SK-N-SH (cell line): ENCODE data around the gene UGGT2. TPM values are rescaled to one million over a fixed set of nuclear protein-coding genes. Genes with fewer than 3 reads are reported as not detected.

Experiments
- CTCF ChIA-PET: fragments of 300-600, 350-600 bp; formaldehyde crosslinking; extraction: SDS; loops from one replicate; lab custom pipeline; 2021; lab: Yijun Ruan, JAX
- POLR2A ChIA-PET: fragments of 350-600 bp; sonication (Branson Sonifier 250); formaldehyde crosslinking; extraction: SDS; loops from one replicate; lab custom pipeline; 2020; ENCODE audit warnings: antibody characterized with exemption, inconsistent platforms; lab: Yijun Ruan, JAX
- DNase-seq: peaks from one replicate; pipeline ENCODE4 v3.0.0; 2012
- H2AFZ ChIP-seq: fragments of 200-600 bp; sonication (generic); 2 replicates; pipeline ENCODE4 v1.8.1; 2016; ENCODE audit warnings: antibody characterized with exemption, mild to moderate bottlenecking, low read depth
- H3F3A ChIP-seq: fragments of 200-600 bp; sonication (generic); replicated peaks from 2 replicates; pipeline ENCODE3; 2016; ENCODE audit warnings: antibody characterized with exemption, mild to moderate bottlenecking; ENCODE audit not compliant: insufficient read depth
- H3K27ac ChIP-seq, 2 experiments: fragments of 200-500 bp in 1 of 2; fragments of 200-600 bp in 1 of 2; sonication (Bioruptor generic) in 1 of 2; sonication (generic), shearing (Covaris generic) in 1 of 2; 2 replicates each; pipeline versions ENCODE4 v1.5.1 to v1.6.1; 2014 to 2016; ENCODE audit warnings: low read depth in 2 of 2, inconsistent platforms in 1 of 2, low read length in 1 of 2, mild to moderate bottlenecking in 1 of 2, mixed read lengths in 1 of 2
- H3K27me3 ChIP-seq: fragments of 200-600 bp; sonication (generic), shearing (Covaris generic); 2 replicates; pipeline ENCODE4 v1.6.1; 2016; ENCODE audit warnings: mixed run types; ENCODE audit not compliant: insufficient read depth
- H3K36me3 ChIP-seq, 2 experiments: fragments of 200-500 bp in 1 of 2; fragments of 200-600 bp in 1 of 2; sonication (Bioruptor generic) in 1 of 2; sonication (generic) in 1 of 2; replicated peaks in 1 of 2; 2 replicates each; pipeline versions ENCODE3 to v1.5.1; 2014 to 2016; ENCODE audit warnings: low read length in 1 of 2, mild to moderate bottlenecking in 1 of 2; ENCODE audit not compliant: insufficient read depth in 2 of 2, control insufficient read depth in 1 of 2
- H3K4me1 ChIP-seq, 2 experiments: fragments of 200-500 bp in 1 of 2; fragments of 200-600 bp in 1 of 2; sonication (Bioruptor generic) in 1 of 2; sonication (generic), shearing (Covaris generic) in 1 of 2; 2 replicates each; pipeline versions ENCODE4 v1.5.1 to v1.6.1; 2014 to 2016; ENCODE audit warnings: low read depth in 1 of 2, low read length in 1 of 2, mixed run types in 1 of 2; ENCODE audit not compliant: insufficient read depth in 2 of 2, control insufficient read depth in 1 of 2
- H3K4me2 ChIP-seq: fragments of 200-600 bp; sonication (generic), shearing (Covaris generic); 2 replicates; pipeline ENCODE4 v1.6.1; 2017; ENCODE audit warnings: mixed run types
- H3K4me3 ChIP-seq, 2 experiments: fragments of 200-500 bp in 1 of 2; fragments of 200-600 bp in 1 of 2; sonication (Bioruptor generic) in 1 of 2; sonication (generic), shearing (Covaris generic) in 1 of 2; 2 replicates each; pipeline versions ENCODE4 v1.5.1 to v1.8.1; 2014 to 2016; ENCODE audit warnings: low read depth in 2 of 2, inconsistent platforms in 1 of 2, low read length in 1 of 2, mild to moderate bottlenecking in 1 of 2, mixed read lengths in 1 of 2, moderate library complexity in 1 of 2
- H3K79me2 ChIP-seq: fragments of 200-600 bp; sonication (generic); 2 replicates; pipeline ENCODE4 v1.8.1; 2017; ENCODE audit warnings: mild to moderate bottlenecking; ENCODE audit not compliant: insufficient read depth
- H3K9ac ChIP-seq: fragments of 200-600 bp; sonication (generic); 2 replicates; pipeline ENCODE4 v1.6.1; 2017; ENCODE audit warnings: mixed run types
- H3K9me2 ChIP-seq: fragments of 200-600 bp; sonication (generic); 2 replicates; pipeline ENCODE4 v1.6.1; 2017; ENCODE audit warnings: mixed run types
- H3K9me3 ChIP-seq: fragments of 200-600 bp; sonication (generic); 2 replicates; pipeline ENCODE4 v1.6.1; 2017; ENCODE audit warnings: mixed run types, mild to moderate bottlenecking, moderate library complexity
- H4K20me1 ChIP-seq: fragments of 200-600 bp; sonication (generic); 2 replicates; pipeline ENCODE4 v1.6.1; 2017; ENCODE audit warnings: mild to moderate bottlenecking, mixed run types; ENCODE audit not compliant: insufficient read depth
- ELF1 ChIP-seq: IDR thresholded peaks from 2 replicates; pipeline ENCODE4 v1.4.0; 2012
- EZH2phosphoT487 ChIP-seq: fragments of 200-600 bp; sonication (generic); IDR thresholded peaks from 2 replicates; pipeline ENCODE4 v1.6.1; 2017; ENCODE audit warnings: low read depth, mixed run types, mild to moderate bottlenecking, antibody characterized with exemption, moderate library complexity, borderline replicate concordance
- FOSL2 ChIP-seq: IDR thresholded peaks from 2 replicates; pipeline ENCODE4 v1.4.0; 2012; ENCODE audit warnings: low read depth, mild to moderate bottlenecking, moderate library complexity, borderline replicate concordance
- FOXM1 ChIP-seq: IDR thresholded peaks from 2 replicates; pipeline ENCODE4 v1.4.0; 2012; ENCODE audit warnings: low read depth, mild to moderate bottlenecking
- GABPA ChIP-seq: IDR thresholded peaks from 2 replicates; pipeline ENCODE4 v1.4.0; 2012; ENCODE audit warnings: low read depth, mild to moderate bottlenecking
- GATA2 ChIP-seq: sonication (generic); formaldehyde crosslinking; IDR thresholded peaks from 2 replicates; pipeline ENCODE4 v1.5.0; 2020; ENCODE audit warnings: mild to moderate bottlenecking, missing genetic modification reagents
- MXI1 ChIP-seq: IDR thresholded peaks from 2 replicates; pipeline ENCODE4 v1.6.1; 2012; ENCODE audit warnings: mild to moderate bottlenecking, low read depth, low read length, improper control_type of control experiment
- NRF1 ChIP-seq: IDR thresholded peaks from 2 replicates; pipeline ENCODE4 v1.6.1; 2012; ENCODE audit warnings: low read depth, mild to moderate bottlenecking, low read length
- POLR2AphosphoS5 ChIP-seq: IDR thresholded peaks from 2 replicates; pipeline ENCODE4 v1.6.1; 2012; ENCODE audit warnings: low read depth, low read length
- RCOR1 ChIP-seq: fragments of 150-350 bp; IDR thresholded peaks from 2 replicates; pipeline ENCODE4 v1.6.1; 2017; ENCODE audit warnings: antibody characterized with exemption, low read length
- RFX5 ChIP-seq: IDR thresholded peaks from 2 replicates; pipeline ENCODE4 v1.6.1; 2012; ENCODE audit warnings: mild to moderate bottlenecking, improper control_type of control experiment, low read length
- SIN3A ChIP-seq: IDR thresholded peaks from 2 replicates; pipeline ENCODE4 v1.6.1; 2012; ENCODE audit warnings: low read depth, mild to moderate bottlenecking, low read length, moderate library complexity, borderline replicate concordance
- SMC3 ChIP-seq: IDR thresholded peaks from 2 replicates; pipeline ENCODE4 v1.6.1; 2012; ENCODE audit warnings: low read depth, low read length, improper control_type of control experiment
- TAF1 ChIP-seq: IDR thresholded peaks from 2 replicates; pipeline ENCODE4 v1.6.1; 2012; ENCODE audit warnings: low read depth, mild to moderate bottlenecking, low read length, moderate library complexity, borderline replicate concordance
- TEAD4 ChIP-seq: IDR thresholded peaks from 2 replicates; pipeline ENCODE4 v1.4.0; 2012; ENCODE audit warnings: mild to moderate bottlenecking, borderline replicate concordance; ENCODE audit not compliant: insufficient read depth
- YY1 ChIP-seq: IDR thresholded peaks from 2 replicates; pipeline ENCODE4 v1.4.0; 2012; ENCODE audit warnings: low read depth, mild to moderate bottlenecking
- WGBS: methylation state at CpG from one replicate; pipeline ENCODE4 v1.1.6; 2017; ENCODE audit warnings: low lambda C conversion rate; 5-methylcytosine and 5-hydroxymethylcytosine counted together
- polyA plus RNA-seq, 3 experiments: library from polyadenylated mRNA; depleted of rRNA; stranded (reverse); fragments of >200 nt; gene quantifications; 2 replicates each; pipeline ENCODE4 v1.2.3, GENCODE V29; 2012
- TF ChIP-seq, protein P1 (sequence below): IDR thresholded peaks from 2 replicates; pipeline ENCODE4 v1.6.1; 2012; ENCODE audit warnings: mild to moderate bottlenecking, low read depth, low read length, moderate library complexity

Gene UGGT2
- polyA plus RNA-seq, 1 of the 3 experiments (the other 2 are of a cell fraction): 13.3 TPM

DNA sequence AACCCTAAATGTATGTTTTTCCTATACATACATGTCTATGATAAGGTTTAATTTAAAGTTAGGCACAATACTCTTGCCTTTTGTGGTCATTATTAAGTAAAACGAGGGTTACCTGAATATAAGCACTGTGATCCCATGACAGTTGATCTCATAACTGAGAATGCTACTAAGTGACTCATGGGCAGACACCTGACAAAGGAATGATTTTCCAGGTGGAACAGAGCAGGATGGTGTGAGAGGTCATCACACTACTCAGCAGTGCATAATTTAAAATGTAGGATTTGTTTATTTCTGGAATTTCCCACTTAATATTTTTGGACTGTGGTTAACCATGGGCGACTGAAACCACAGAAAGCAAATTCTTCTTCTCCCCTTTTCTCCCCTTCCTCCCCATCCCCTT lies 178.9 kb downstream of the UGGT2 start:
- no peak overlapping the region for H3K27ac ChIP-seq
- no peaks in the 10 kb centered on the region for H3K9me2 ChIP-seq
- H3F3A ChIP-seq: peaks cover 3% of the 10 kb centered on the region
- TF ChIP-seq FOSL2 (no peak), RFX5 (no peak), TAF1 (no peak), TEAD4 (no peak), YY1 (no peak), RCOR1 (no peak)
- TF ChIP-seq, protein P1, sequence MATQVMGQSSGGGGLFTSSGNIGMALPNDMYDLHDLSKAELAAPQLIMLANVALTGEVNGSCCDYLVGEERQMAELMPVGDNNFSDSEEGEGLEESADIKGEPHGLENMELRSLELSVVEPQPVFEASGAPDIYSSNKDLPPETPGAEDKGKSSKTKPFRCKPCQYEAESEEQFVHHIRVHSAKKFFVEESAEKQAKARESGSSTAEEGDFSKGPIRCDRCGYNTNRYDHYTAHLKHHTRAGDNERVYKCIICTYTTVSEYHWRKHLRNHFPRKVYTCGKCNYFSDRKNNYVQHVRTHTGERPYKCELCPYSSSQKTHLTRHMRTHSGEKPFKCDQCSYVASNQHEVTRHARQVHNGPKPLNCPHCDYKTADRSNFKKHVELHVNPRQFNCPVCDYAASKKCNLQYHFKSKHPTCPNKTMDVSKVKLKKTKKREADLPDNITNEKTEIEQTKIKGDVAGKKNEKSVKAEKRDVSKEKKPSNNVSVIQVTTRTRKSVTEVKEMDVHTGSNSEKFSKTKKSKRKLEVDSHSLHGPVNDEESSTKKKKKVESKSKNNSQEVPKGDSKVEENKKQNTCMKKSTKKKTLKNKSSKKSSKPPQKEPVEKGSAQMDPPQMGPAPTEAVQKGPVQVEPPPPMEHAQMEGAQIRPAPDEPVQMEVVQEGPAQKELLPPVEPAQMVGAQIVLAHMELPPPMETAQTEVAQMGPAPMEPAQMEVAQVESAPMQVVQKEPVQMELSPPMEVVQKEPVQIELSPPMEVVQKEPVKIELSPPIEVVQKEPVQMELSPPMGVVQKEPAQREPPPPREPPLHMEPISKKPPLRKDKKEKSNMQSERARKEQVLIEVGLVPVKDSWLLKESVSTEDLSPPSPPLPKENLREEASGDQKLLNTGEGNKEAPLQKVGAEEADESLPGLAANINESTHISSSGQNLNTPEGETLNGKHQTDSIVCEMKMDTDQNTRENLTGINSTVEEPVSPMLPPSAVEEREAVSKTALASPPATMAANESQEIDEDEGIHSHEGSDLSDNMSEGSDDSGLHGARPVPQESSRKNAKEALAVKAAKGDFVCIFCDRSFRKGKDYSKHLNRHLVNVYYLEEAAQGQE: no peak
- H3K4me3 ChIP-seq: no peak overlapping the region
- H3K79me2 ChIP-seq: no peaks in the 10 kb centered on the region
- peaks cover 31 to 46% of the 10 kb centered on the region in 2 experiments for H3K36me3 ChIP-seq
- H2AFZ ChIP-seq: no peak overlapping the region
- no peak overlapping the region for H3K4me2 ChIP-seq
- WGBS: 98% methylated on average over 2 of the region's 2 CpGs
- peaks cover 0 to 5% of the 10 kb centered on the region in 2 experiments; a peak in 2 of 4 replicates for H3K4me1 ChIP-seq
- H3K27me3 ChIP-seq: no peaks in the 10 kb centered on the region
- no peak for DNase-seq
- H4K20me1 ChIP-seq: no peaks in the 10 kb centered on the region
- CTCF ChIA-PET: no interaction called here
- H3K9me3 ChIP-seq: no peaks in the 10 kb centered on the region
- H3K9ac ChIP-seq: no peak overlapping the region
- POLR2A ChIA-PET: no interaction called here

DNA sequence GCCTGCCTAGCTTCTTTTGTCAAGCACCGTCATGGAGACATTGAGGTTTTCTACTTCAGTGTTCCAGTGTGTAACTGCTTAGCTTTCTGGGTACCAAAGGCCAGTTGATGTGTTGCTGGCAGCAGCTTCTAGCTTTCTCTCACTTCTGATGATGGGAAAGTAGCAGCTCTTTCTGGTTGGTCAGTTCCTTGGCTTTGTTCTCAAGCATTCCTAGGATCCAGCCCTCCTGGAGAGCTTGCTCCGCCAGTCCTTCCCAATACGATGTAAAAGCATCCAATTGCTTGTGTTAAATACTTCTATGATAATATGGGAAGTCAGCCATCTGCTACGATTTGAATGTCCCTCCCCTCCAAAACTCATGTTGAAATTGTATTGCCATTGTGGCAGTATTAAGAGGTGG lies 182.8 kb downstream of the UGGT2 start:
- ChIA-PET CTCF (no interaction called here), POLR2A (no interaction called here)
- DNase-seq: no peak
- H3K27me3 ChIP-seq: no peaks in the 10 kb centered on the region
- no peaks in the 10 kb centered on the region for H3K79me2 ChIP-seq
- TF ChIP-seq GABPA (no peak), FOXM1 (no peak), ELF1 (no peak), TAF1 (no peak), MXI1 (no peak), EZH2phosphoT487 (no peak), NRF1 (no peak), RFX5 (no peak), SIN3A (no peak), SMC3 (no peak), POLR2AphosphoS5 (no peak), GATA2 (CRISPR knock-in tag) (no peak)
- TF ChIP-seq, protein P1: no peak
- TF ChIP-seq, all 33 proteins: peak for 0
- Histone ChIP-seq H3K27ac (no peak overlapping the region), H3F3A (peaks cover 8% of the 10 kb centered on the region), H3K36me3 (peaks cover 25 to 36% of the 10 kb centered on the region in 2 experiments), H3K9ac (no peak overlapping the region), H3K4me1 (no peaks in the 10 kb centered on the region; a peak in 1 of 4 replicates), H2AFZ (no peak overlapping the region), H3K4me3 (no peak overlapping the region), H4K20me1 (no peaks in the 10 kb centered on the region), H3K9me2 (no peaks in the 10 kb centered on the region), H3K4me2 (no peak overlapping the region), H3K9me3 (no peaks in the 10 kb centered on the region)
- WGBS: 93% methylated on average over 4 of the region's 4 CpGs
